Measurements from ENCODE around the gene NHEJ1.

DNA sequence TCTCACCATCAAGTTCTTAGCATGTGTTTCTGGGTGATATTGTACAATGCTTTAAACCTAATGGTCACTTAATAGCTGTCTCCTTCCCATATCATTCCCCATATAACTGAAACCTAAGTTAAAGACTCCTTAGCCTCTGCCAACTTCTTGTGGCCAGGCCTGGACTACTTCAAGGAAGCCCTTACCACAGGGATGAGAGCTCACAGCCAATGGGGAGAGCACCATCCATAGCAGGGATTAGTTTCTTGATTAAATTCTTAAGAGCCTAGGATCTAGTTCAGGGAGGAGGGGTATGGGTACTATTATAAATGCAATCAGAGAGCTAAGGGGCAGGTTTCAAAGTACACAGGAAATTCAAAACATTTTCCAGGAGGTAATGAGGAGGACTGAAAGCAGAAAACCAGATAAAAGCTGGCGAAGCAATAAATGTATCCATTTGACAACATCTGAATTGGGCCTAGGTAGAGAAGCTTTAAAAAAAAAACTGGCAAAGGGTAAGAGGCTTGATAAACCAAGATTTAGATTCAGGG lies 65.1 kb downstream of the NHEJ1 start:
- TF ChIP-seq, protein P1, sequence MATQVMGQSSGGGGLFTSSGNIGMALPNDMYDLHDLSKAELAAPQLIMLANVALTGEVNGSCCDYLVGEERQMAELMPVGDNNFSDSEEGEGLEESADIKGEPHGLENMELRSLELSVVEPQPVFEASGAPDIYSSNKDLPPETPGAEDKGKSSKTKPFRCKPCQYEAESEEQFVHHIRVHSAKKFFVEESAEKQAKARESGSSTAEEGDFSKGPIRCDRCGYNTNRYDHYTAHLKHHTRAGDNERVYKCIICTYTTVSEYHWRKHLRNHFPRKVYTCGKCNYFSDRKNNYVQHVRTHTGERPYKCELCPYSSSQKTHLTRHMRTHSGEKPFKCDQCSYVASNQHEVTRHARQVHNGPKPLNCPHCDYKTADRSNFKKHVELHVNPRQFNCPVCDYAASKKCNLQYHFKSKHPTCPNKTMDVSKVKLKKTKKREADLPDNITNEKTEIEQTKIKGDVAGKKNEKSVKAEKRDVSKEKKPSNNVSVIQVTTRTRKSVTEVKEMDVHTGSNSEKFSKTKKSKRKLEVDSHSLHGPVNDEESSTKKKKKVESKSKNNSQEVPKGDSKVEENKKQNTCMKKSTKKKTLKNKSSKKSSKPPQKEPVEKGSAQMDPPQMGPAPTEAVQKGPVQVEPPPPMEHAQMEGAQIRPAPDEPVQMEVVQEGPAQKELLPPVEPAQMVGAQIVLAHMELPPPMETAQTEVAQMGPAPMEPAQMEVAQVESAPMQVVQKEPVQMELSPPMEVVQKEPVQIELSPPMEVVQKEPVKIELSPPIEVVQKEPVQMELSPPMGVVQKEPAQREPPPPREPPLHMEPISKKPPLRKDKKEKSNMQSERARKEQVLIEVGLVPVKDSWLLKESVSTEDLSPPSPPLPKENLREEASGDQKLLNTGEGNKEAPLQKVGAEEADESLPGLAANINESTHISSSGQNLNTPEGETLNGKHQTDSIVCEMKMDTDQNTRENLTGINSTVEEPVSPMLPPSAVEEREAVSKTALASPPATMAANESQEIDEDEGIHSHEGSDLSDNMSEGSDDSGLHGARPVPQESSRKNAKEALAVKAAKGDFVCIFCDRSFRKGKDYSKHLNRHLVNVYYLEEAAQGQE (IDR thresholded peaks at IDR 0.05): no peak
- TF ChIP-seq NR2F2 (IDR thresholded peaks at IDR 0.05) (no peak), CTCF (IDR thresholded peaks at IDR 0.05; ENCODE audit: low read depth, low read length, missing input control) (no peak), YY1 (IDR thresholded peaks at IDR 0.05) (no peak), SP1 (IDR thresholded peaks at IDR 0.05) (no peak), HNF4A (conservative IDR thresholded peaks at IDR 0.05) (no peak), EGR1 (IDR thresholded peaks at IDR 0.05; ENCODE audit: low read depth in 2 of 2) (no peak)
- TF ChIP-seq, protein P2, sequence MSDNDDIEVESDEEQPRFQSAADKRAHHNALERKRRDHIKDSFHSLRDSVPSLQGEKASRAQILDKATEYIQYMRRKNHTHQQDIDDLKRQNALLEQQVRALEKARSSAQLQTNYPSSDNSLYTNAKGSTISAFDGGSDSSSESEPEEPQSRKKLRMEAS (IDR thresholded peaks at IDR 0.05): no peak
